ENCODE data around the gene CHI3L1. TPM values are rescaled to one million over a fixed set of nuclear protein-coding genes. Genes with fewer than 3 reads are reported as not detected.

Gene CHI3L1
- total RNA-seq, 2 experiments from 2014 or later, result not detected

DNA sequence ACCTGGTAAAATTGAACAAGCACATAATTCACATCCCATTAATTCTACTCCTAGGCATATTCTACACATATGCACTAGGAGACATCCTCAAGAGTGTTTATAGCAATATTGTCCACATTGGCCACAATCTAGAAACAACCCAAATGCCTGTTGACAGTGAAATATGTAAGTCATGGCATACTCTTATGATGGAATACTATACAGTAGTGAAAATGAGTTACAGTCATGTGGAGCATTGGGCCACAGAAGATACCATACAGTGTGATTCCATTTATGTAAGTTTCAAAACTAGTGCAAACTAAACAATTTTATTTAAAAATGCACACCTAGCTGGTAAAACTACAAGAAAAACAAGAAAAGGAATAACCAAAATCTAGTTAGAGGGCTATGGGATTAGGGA, 23.8 kb upstream of the CHI3L1 start:
- H3K79me2 ChIP-seq (ENCODE audit: insufficient read depth, low read depth, low read length), result no peaks in the 10 kb centered on the region
- H3K9me3 ChIP-seq (ENCODE audit: low read length), result no peaks in the 10 kb centered on the region; the same call in 1 of the 2 replicates
- DNase-seq (ENCODE audit: low spot score), result no peak
- TF ChIP-seq, protein P1, sequence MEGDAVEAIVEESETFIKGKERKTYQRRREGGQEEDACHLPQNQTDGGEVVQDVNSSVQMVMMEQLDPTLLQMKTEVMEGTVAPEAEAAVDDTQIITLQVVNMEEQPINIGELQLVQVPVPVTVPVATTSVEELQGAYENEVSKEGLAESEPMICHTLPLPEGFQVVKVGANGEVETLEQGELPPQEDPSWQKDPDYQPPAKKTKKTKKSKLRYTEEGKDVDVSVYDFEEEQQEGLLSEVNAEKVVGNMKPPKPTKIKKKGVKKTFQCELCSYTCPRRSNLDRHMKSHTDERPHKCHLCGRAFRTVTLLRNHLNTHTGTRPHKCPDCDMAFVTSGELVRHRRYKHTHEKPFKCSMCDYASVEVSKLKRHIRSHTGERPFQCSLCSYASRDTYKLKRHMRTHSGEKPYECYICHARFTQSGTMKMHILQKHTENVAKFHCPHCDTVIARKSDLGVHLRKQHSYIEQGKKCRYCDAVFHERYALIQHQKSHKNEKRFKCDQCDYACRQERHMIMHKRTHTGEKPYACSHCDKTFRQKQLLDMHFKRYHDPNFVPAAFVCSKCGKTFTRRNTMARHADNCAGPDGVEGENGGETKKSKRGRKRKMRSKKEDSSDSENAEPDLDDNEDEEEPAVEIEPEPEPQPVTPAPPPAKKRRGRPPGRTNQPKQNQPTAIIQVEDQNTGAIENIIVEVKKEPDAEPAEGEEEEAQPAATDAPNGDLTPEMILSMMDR (conservative IDR thresholded peaks at IDR 0.05; ENCODE audit: low read length), result no peak
- TF ChIP-seq EZH2phosphoT487 (IDR thresholded peaks at IDR 0.05; ENCODE audit: borderline replicate concordance, low read depth, low read length), result no peak
- H3K4me2 ChIP-seq (ENCODE audit: low read length), result no peak overlapping the region
- H3K4me1 ChIP-seq (ENCODE audit: insufficient read depth, low read length, poor library complexity, severe bottlenecking), result no peaks in the 10 kb centered on the region
- no TSS peak for BruUV-seq (replicated peaks)
- ChIA-PET POLR2A (no interaction called here), CTCF (ENCODE audit: unreplicated experiment) (no interaction called here)
- no peak overlapping the region for H2AFZ ChIP-seq (ENCODE audit: low read length)
- H3K9me2 ChIP-seq (ENCODE audit: insufficient read depth, low read length), result no peaks in the 10 kb centered on the region
- no peaks in the 10 kb centered on the region for H3K36me3 ChIP-seq (ENCODE audit: insufficient read depth, low read length)
- intact Hi-C loops (cut with micrococcal nuclease; ENCODE audit: unreplicated experiment), result no loop called here
- no peaks in the 10 kb centered on the region for H4K20me1 ChIP-seq (ENCODE audit: insufficient read depth, low read length)
- no peak overlapping the region for H3K4me3 ChIP-seq (ENCODE audit: low read depth, low read length, poor library complexity, severe bottlenecking)
- no peak overlapping the region for H3K27ac ChIP-seq (ENCODE audit: low read depth, low read length, poor library complexity, severe bottlenecking)

- Histone ChIP-seq H3K9me2 (ENCODE audit: insufficient read depth, low read length) (no peaks in the 10 kb centered on the region), H4K20me1 (ENCODE audit: insufficient read depth, low read length) (no peaks in the 10 kb centered on the region), H3K4me1 (ENCODE audit: insufficient read depth, low read length, poor library complexity, severe bottlenecking) (no peaks in the 10 kb centered on the region), H3K79me2 (ENCODE audit: insufficient read depth, low read depth, low read length) (no peaks in the 10 kb centered on the region), H3K36me3 (ENCODE audit: insufficient read depth, low read length) (no peaks in the 10 kb centered on the region), H3K27ac (ENCODE audit: low read depth, low read length, poor library complexity, severe bottlenecking) (no peak overlapping the region), H3K9me3 (ENCODE audit: low read length) (no peaks in the 10 kb centered on the region; the same call in 1 of the 2 replicates), H2AFZ (ENCODE audit: low read length) (no peak overlapping the region), H3K4me3 (ENCODE audit: low read depth, low read length, poor library complexity, severe bottlenecking) (no peak overlapping the region), H3K4me2 (ENCODE audit: low read length) (no peak overlapping the region)
- CTCF ChIA-PET (ENCODE audit: unreplicated experiment), result interaction anchor here (0.9 kb wide), 1 partner anchor 35 kb away, joined by 4 read pairs; no protein-coding TSS in a partner anchor
- DNase-seq (ENCODE audit: low spot score), result no peak
- POLR2A ChIA-PET, result no interaction called here
- TF ChIP-seq EZH2phosphoT487 (IDR thresholded peaks at IDR 0.05; ENCODE audit: borderline replicate concordance, low read depth, low read length), result no peak
- TF ChIP-seq, protein P1 (conservative IDR thresholded peaks at IDR 0.05; ENCODE audit: low read length), result no peak
- intact Hi-C loops (cut with micrococcal nuclease; ENCODE audit: unreplicated experiment), result no loop called here
- no TSS peak for BruUV-seq (replicated peaks)
Measured at GRCh38 chr1:203208181-203208580, 21.7 kb upstream of the CHI3L1 start.

- no peak overlapping the region for H3K4me2 ChIP-seq (ENCODE audit: low read length)
- no peak for TF ChIP-seq EZH2phosphoT487 (IDR thresholded peaks at IDR 0.05; ENCODE audit: borderline replicate concordance, low read depth, low read length)
- TF ChIP-seq, protein P1 (conservative IDR thresholded peaks at IDR 0.05; ENCODE audit: low read length), result no peak
- no peak overlapping the region for H2AFZ ChIP-seq (ENCODE audit: low read length)
- no peaks in the 10 kb centered on the region; the same call in 1 of the 2 replicates for H3K9me3 ChIP-seq (ENCODE audit: low read length)
- ChIA-PET CTCF (ENCODE audit: unreplicated experiment) (interaction anchor here (0.9 kb wide), 1 partner anchor 35 kb away, joined by 4 read pairs; no protein-coding TSS in a partner anchor), POLR2A (no interaction called here)
- no TSS peak for BruUV-seq (replicated peaks)
- no peak overlapping the region for H3K27ac ChIP-seq (ENCODE audit: low read depth, low read length, poor library complexity, severe bottlenecking)
- intact Hi-C loops (cut with micrococcal nuclease; ENCODE audit: unreplicated experiment), result no loop called here
- H3K9me2 ChIP-seq (ENCODE audit: insufficient read depth, low read length), result no peaks in the 10 kb centered on the region
- no peaks in the 10 kb centered on the region for H4K20me1 ChIP-seq (ENCODE audit: insufficient read depth, low read length)
- H3K4me1 ChIP-seq (ENCODE audit: insufficient read depth, low read length, poor library complexity, severe bottlenecking), result no peaks in the 10 kb centered on the region
- H3K4me3 ChIP-seq (ENCODE audit: low read depth, low read length, poor library complexity, severe bottlenecking), result no peak overlapping the region
- no peak for DNase-seq (ENCODE audit: low spot score)
- no peaks in the 10 kb centered on the region for H3K36me3 ChIP-seq (ENCODE audit: insufficient read depth, low read length)
- H3K79me2 ChIP-seq (ENCODE audit: insufficient read depth, low read depth, low read length), result no peaks in the 10 kb centered on the region
Measured at GRCh38 chr1:203207751-203208150, 21.2 kb upstream of the CHI3L1 start.
